ENCODE results near the gene INKA1. TPM values are rescaled to one million over a fixed set of nuclear protein-coding genes. Genes with fewer than 3 reads are reported as not detected.
"Not testable (repeated sequence)": the region's sequence is repeated elsewhere in the genome, so short reads cannot be mapped to it uniquely, and the experiment has no call there.

Gene INKA1
- total RNA-seq, 2 experiments from 2014 or later: 0.20 to 0.48 TPM

DNA sequence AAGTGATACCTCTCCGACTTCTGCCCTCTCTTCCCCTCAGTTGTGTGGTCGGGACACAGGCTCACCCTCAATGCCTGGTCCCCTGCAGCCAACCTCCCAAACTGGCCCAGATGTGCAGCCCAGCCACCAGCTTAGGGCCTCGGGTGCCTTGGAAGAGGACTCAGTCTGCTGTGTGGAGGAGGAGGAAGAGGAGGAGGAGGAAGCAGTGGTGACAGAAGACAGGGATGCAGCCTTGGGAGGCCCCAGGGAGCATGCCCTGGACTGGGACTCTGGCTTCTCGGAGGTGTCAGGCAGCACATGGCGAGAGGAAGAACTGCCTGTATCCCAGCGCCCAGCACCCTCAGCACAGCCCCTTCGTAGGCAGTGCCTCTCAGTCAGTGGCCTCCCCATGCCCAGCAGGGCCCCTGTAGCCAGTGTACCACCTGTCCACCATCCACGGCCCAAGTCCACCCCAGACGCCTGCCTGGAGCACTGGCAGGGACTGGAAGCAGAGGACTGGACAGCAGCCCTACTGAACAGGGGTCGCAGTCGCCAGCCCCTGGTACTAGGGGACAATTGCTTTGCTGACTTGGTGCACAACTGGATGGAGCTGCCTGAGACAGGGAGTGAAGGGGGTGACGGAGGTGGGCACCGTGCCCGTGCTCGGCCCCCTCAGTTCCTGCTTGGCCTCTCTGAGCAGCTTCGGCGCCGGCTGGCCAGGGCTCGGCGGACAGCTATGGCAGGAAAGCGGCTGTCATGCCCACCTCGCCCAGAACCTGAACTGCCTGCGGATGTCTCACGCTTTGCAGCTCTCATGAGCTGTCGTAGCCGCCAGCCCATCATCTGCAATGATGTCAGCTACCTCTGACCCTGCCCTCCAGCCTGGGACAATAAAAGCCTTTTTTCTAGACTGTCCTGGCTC, 1.3 kb downstream of the INKA1 start:
- H3K9me3 Mint-ChIP-seq: no peaks in the 10 kb centered on the region
- H3K36me3 Mint-ChIP-seq (ENCODE audit: low read depth): peaks cover 12% of the 10 kb centered on the region
- DNase-seq: no peak
- CTCF ChIA-PET: interaction anchor here (0.9 to 5.8 kb wide), 12 partner anchors 9 to 264 kb away, joined by 3 to 104 read pairs (median 6); partner anchors contain the start of genes IP6K1 and UBA7
- peak overlapping the region; percentile 83 for H3K4me3 Mint-ChIP-seq
- H3K4me1 Mint-ChIP-seq: peaks cover 39% of the 10 kb centered on the region
- POLR2A ChIA-PET: interaction anchor here (0.6 to 5.9 kb wide), 10 partner anchors 9 to 1687 kb away, joined by 3 to 54 read pairs (median 4); partner anchors contain the start of gene UBA7
- H3K27me3 Mint-ChIP-seq: peaks cover 16% of the 10 kb centered on the region
- H3K27ac Mint-ChIP-seq: no peak overlapping the region

DNA sequence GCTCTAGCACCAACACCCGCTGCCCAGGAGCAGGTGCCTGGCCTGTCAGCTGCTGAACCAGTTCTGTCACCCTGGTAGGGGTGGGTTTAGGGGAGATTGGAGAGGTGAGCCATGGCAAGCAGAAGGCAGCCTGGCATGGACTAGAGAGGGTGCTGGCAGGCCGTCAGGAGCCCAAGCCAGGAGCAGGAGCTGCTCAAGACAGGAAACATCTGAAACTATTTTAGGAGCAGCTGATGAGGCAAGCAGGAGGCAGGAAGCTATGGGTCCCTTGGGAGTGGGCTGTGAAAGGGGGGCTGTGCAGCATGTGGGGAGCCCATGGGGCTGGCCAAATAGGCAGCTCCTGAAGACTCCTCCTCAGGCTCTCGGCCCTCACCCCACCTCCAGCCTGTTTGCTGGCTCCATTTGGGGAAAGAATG, 2.3 kb downstream of the INKA1 start:
- CTCF ChIA-PET: interaction anchor here (0.9 to 5.8 kb wide), 3 partner anchors 8 to 100 kb away, joined by 3 to 104 read pairs (median 43); partner anchors contain the start of gene UBA7
- Mint-ChIP-seq H3K27ac (no peak overlapping the region), H3K9me3 (no peaks in the 10 kb centered on the region), H3K4me1 (peaks cover 39% of the 10 kb centered on the region), H3K4me3 (no peak overlapping the region), H3K36me3 (ENCODE audit: low read depth) (peaks cover 21% of the 10 kb centered on the region), H3K27me3 (peaks cover 16% of the 10 kb centered on the region)
- POLR2A ChIA-PET: interaction anchor here (1.0 to 5.9 kb wide), 5 partner anchors 8 to 82 kb away, joined by 4 to 54 read pairs (median 7); partner anchors contain the start of gene UBA7
- no peak for DNase-seq

DNA sequence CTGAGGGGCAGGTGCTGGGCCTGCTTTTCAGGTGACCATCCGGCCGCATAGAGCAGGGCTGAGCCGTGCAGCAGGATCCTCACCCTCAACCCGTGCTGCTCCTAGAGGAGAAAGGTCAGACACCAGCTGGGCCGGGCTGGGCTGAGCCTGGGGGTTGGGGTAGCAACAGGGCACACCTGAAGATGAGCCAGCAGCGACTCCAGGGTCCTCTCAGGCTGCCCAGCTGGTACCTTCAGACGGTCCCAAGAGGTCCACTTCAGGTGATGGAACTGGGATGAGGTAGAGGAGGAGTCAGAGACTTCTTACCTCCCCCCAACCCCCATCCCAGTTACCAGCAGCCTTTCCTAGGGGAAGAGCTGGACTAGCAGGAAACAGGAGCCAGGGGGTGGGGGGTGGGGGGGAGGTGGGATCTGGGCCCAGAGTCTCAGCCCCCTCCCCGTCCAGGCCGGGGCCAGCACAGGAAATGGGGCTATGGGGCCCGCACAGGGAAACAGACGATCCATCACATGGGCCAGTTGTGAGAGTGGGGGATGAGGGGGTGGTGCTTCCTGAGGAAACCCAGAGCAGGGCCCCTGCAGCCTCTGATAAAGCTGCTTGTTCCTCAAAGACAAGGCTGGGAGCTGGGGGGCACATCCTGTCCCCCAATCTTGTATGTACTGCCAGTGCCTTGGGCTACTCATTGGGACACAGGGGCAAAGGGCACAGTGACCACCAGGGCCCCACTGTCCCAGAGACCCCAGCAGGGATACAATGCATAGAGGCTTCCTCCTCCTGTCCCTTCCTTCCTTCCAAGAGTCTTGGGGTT, 3.0 kb downstream of the INKA1 start:
- ChIA-PET POLR2A (interaction anchor here (0.7 to 5.9 kb wide), 7 partner anchors 7 to 83 kb away, joined by 3 to 54 read pairs (median 4); partner anchors contain the start of genes IP6K1 and UBA7), CTCF (interaction anchor here (4.6 to 5.8 kb wide), 2 partner anchors 7 to 34 kb away, joined by 43 to 104 read pairs; partner anchors contain the start of gene UBA7)
- H3K27me3 Mint-ChIP-seq: peaks cover 14% of the 10 kb centered on the region
- no peak overlapping the region for H3K4me3 Mint-ChIP-seq
- DNase-seq: no peak
- no peak overlapping the region for H3K27ac Mint-ChIP-seq
- peaks cover 26% of the 10 kb centered on the region for H3K36me3 Mint-ChIP-seq (ENCODE audit: low read depth)
- H3K9me3 Mint-ChIP-seq: no peaks in the 10 kb centered on the region
- H3K4me1 Mint-ChIP-seq: peaks cover 43% of the 10 kb centered on the region

DNA sequence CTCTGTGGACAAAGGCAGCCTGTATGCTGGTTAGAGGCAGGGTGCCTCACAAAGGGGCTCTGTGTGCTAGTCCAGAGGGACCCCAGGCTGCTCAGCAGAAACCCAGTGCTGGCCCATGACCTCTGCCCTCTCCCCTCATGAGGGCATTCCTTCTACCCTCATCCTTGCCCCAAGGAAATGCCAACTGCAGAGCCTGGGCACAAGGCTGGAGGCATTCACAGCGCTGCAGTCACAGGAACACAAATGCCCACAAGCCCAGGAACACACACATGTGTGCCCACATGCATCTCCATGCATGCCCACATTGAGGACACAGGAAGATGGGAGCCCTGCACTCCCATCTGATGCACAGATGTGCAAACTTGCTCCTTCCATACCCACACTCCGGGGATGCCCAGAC, 3.8 kb downstream of the INKA1 start:
- POLR2A ChIA-PET: interaction anchor here (0.7 to 2.6 kb wide), 5 partner anchors 10 to 199 kb away, joined by 3 to 12 read pairs (median 3); partner anchors contain the start of gene IP6K1
- no peaks in the 10 kb centered on the region for H3K9me3 Mint-ChIP-seq
- CTCF ChIA-PET: no interaction called here
- no peak overlapping the region for H3K27ac Mint-ChIP-seq
- peaks cover 47% of the 10 kb centered on the region for H3K4me1 Mint-ChIP-seq
- no peak overlapping the region for H3K4me3 Mint-ChIP-seq
- no peak for DNase-seq
- H3K27me3 Mint-ChIP-seq: peaks cover 6% of the 10 kb centered on the region
- H3K36me3 Mint-ChIP-seq (ENCODE audit: low read depth): peaks cover 34% of the 10 kb centered on the region

DNA sequence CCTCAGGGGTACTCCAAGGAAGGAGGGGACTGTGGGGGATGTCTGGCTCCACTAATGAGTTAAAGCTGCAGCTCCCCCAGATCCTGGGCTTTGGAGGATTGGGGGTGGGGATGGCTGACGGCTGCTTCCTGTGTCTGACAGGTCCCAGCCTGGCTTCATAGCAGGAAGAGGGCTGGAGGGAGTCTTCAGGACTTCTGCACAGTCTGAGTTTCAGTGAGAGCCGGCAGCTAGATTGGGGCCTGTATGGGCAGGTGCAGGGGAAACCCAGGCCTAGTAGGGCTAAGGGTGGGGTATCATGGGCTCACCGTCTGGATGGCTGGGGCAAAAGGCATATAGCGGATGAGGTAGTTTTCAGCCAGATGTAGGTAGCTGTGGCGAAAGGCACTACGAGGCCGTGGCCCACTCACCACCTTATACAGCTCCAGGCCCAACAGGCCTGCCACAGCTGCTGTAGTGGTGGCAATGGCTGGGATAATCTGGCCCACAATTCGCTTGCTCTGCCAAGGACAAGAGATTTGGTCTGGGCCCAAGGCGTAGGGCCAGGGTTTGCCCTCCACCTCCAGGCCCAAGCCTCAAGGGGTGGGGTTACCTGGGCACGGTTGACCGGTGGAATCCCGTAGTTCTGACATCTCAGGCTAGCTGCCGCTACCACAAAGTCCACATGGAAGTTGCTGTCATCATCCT, 4.5 kb downstream of the INKA1 start:
- Mint-ChIP-seq H3K36me3 (ENCODE audit: low read depth) (peaks cover 36% of the 10 kb centered on the region), H3K27me3 (peaks cover under 1% of the 10 kb centered on the region), H3K4me3 (no peak overlapping the region), H3K4me1 (peaks cover 46% of the 10 kb centered on the region), H3K27ac (no peak overlapping the region), H3K9me3 (no peaks in the 10 kb centered on the region)
- no peak for DNase-seq
- ChIA-PET POLR2A (interaction anchor here (0.9 to 2.6 kb wide), 2 partner anchors 21 to 198 kb away, joined by 3 to 12 read pairs; partner anchors contain the start of gene IP6K1), CTCF (no interaction called here)

DNA sequence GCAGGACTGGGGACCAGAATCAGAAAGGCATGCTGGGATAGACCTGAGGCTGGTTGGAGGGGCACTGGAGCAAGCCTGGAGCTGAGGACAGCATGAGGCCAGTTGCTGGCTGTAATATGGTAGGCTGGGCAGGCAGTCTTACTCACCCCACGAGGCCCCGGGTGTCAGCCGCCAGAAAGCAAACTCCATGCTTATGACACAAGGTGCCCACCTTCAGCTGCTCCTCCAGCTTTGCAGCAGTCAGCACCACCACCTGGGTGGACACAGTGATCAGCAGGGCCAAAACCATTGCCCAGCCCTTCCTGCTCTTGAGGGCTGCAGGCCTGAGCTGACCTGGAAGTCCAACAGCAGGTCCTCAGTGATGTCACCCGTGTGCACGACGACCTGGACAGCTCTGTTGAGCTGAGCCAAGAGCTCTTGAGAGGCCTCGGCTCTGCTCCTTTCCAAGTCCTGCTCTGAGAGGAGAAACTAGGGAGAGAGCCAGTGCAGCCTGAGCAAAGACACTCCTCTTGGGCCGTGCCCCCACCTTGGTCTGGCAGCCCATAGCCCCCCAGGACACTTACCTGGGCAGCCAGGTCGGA, 9.9 kb downstream of the INKA1 start:
- peaks cover 34% of the 10 kb centered on the region for H3K36me3 Mint-ChIP-seq (ENCODE audit: low read depth)
- peak overlapping the region; percentile 96 for H3K4me3 Mint-ChIP-seq
- ChIA-PET POLR2A (interaction anchor here (0.7 to 4.1 kb wide), 9 partner anchors 9 to 127 kb away, joined by 3 to 54 read pairs (median 4); partner anchors contain the start of genes GMPPB, INKA1, IP6K1 and RBM6), CTCF (interaction anchor here (0.6 to 4.6 kb wide), 8 partner anchors 9 to 434 kb away, joined by 3 to 43 read pairs (median 4); partner anchors contain the start of genes CDHR4, INKA1 and TCTA)
- no peak for DNase-seq
- H3K27ac Mint-ChIP-seq: peak overlapping the region; percentile 93
- H3K9me3 Mint-ChIP-seq: no peaks in the 10 kb centered on the region
- no peaks in the 10 kb centered on the region for H3K27me3 Mint-ChIP-seq
- H3K4me1 Mint-ChIP-seq: peaks cover 31% of the 10 kb centered on the region

DNA sequence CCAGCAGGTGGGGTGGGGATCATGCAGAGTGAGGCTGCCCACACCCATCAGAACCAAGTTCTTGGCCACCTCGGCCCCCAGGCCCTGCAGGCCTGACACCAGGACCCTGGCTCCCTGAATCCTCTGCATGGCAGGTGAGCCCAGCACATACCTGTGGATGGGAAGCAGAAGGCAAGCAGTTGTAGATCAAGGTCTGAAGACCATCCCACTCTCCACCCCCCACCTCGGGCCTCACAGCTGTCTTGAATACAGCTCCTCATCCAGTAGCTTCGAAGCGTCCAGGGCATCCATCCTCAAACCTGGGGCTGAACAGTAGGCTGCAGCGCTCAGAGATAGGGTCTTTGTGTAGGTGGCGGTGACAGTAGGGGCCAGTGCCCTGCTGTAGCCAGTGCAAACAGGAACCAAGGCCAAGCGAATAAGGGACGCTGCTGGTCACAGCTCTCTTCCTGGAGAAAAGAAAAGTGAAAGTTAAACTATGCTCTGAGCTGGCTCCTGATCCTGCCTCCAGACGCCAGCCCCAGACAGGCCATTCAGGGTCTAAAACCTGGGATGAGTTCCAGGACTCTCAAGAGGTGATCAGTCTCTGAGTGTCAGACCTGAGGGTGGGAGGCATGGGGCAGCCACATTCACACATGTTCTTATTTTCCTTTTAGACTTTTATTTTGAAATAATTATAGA, 10.6 kb downstream of the INKA1 start, which contains the start of gene UBA7:
Gene UBA7 (minus strand): TSS at position 457 of the 678 bp plus-strand sequence. CDS start 166 bp downstream, at position 291.
- CTCF ChIA-PET: interaction anchor here (0.6 to 4.6 kb wide), 8 partner anchors 10 to 433 kb away, joined by 3 to 43 read pairs (median 4); partner anchors contain the start of genes CDHR4, INKA1 and TCTA
- H3K4me1 Mint-ChIP-seq: peaks cover 31% of the 10 kb centered on the region
- no peaks in the 10 kb centered on the region for H3K9me3 Mint-ChIP-seq
- DNase-seq: peak; percentile 51
- POLR2A ChIA-PET: interaction anchor here (0.7 to 4.1 kb wide), 8 partner anchors 10 to 127 kb away, joined by 3 to 54 read pairs (median 4); partner anchors contain the start of genes INKA1, IP6K1, RBM6 and TRAIP
- H3K4me3 Mint-ChIP-seq: peak within 1 kb of the TSS; percentile 96
- no peaks in the 10 kb centered on the region for H3K27me3 Mint-ChIP-seq
- peak within 1 kb of the TSS; percentile 93 for H3K27ac Mint-ChIP-seq
- H3K36me3 Mint-ChIP-seq (ENCODE audit: low read depth): peaks cover 29% of the 10 kb centered on the region

DNA sequence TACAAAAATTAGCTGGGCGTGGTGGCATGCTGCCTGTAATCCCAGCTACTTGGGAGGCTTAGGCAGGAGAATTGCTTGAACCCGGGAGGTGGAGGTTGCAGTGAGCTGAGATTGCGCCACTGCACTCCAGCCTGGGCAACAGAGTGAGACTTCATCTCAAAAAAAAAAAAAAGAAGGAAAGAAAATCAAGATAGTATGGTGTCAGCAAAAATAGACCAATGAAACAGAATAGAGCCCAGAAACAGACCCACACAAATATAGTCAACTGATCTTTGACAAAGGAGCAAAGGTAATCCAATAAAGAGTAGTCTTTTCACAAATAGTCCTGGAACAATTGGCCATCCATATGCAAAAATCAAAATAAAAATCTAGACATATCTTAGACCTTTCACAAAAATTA, 20.1 kb downstream of the INKA1 start:
- H3K9me3 Mint-ChIP-seq; DNase-seq; H3K27me3 Mint-ChIP-seq; H3K4me1 Mint-ChIP-seq; H3K36me3 Mint-ChIP-seq (ENCODE audit: low read depth); POLR2A ChIA-PET; H3K4me3 Mint-ChIP-seq; H3K27ac Mint-ChIP-seq: not testable (repeated sequence)
- CTCF ChIA-PET: interaction anchor here (1.2 kb wide), 1 partner anchor 15 kb away, joined by 6 read pairs; no protein-coding TSS in a partner anchor

DNA sequence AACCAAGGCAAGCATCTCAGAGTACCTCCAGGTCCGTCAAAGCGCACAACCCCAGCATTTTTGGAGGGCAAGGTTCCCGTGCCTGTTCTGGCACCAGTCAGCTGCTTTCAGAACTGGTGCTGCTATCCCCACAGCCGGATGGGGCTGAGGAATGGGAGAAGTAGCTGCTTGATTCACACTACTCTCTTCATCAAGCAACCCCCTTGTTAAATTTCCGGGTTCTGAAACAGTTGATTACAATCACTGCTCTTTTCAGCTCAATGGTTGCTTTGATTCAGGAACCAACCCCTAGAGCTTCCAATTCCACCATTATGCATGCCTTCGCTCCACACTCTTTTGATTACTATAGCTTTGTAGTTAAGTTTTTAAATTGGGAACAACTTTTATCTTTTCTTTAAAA, 23.0 kb downstream of the INKA1 start:
- no peak overlapping the region for H3K4me3 Mint-ChIP-seq
- ChIA-PET CTCF (interaction anchor here (0.7 to 2.8 kb wide), 3 partner anchors 13 to 23 kb away, joined by 3 to 19 read pairs (median 7); partner anchors contain the start of gene INKA1), POLR2A (interaction anchor here (0.7 kb wide), 1 partner anchor 13 kb away, joined by 3 read pairs; no protein-coding TSS in a partner anchor)
- H3K27ac Mint-ChIP-seq: no peak overlapping the region
- no peak for DNase-seq
- H3K27me3 Mint-ChIP-seq: no peaks in the 10 kb centered on the region
- H3K9me3 Mint-ChIP-seq: no peaks in the 10 kb centered on the region
- H3K4me1 Mint-ChIP-seq: no peaks in the 10 kb centered on the region
- H3K36me3 Mint-ChIP-seq (ENCODE audit: low read depth): peaks cover 15% of the 10 kb centered on the region

DNA sequence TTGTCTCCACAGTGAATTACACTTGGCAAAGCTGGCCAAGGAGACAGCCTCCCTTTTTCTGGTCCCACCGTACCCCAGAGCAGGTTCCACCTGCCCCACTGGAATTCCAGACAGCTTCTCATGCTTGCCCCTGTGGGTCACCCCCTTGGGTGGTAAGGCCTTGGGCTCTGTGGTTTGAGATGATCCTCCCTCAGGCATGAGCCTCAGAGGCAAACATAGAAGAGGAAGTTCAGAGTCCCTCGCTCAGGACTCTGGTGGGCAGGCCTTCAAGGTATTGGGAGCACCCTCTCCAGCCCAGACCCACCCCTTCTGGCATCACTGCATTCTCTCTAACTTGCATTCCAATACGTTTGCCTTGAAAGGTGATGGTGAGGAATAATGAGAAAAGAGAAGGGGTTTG, 28.3 kb downstream of the INKA1 start:
- H3K4me3 Mint-ChIP-seq: no peak overlapping the region
- ChIA-PET POLR2A (interaction anchor here (1.0 kb wide), 1 partner anchor 28 kb away, joined by 4 read pairs; the partner anchor contains the start of gene INKA1), CTCF (interaction anchor here (0.7 kb wide), 1 partner anchor 27 kb away, joined by 3 read pairs; no protein-coding TSS in a partner anchor)
- DNase-seq: no peak
- H3K27ac Mint-ChIP-seq: no peak overlapping the region
- no peaks in the 10 kb centered on the region for H3K4me1 Mint-ChIP-seq
- no peaks in the 10 kb centered on the region for H3K9me3 Mint-ChIP-seq
- no peaks in the 10 kb centered on the region for H3K27me3 Mint-ChIP-seq
- H3K36me3 Mint-ChIP-seq (ENCODE audit: low read depth): peaks cover 32% of the 10 kb centered on the region

All from activated CD4-positive, alpha-beta memory T cell treated with anti-CD3 and anti-CD28 coated beads, Interleukin-2, amount 10 ng/mL, durations not matched to agents 7 days and 5 days (primary cell).